ENCODE measurements around the gene HIPK1. TPM values are rescaled to one million over a fixed set of nuclear protein-coding genes. Genes with fewer than 3 reads are reported as not detected.
A peak's percentile ranks its signal among the peaks of the same experiment; 100 is the strongest.

Gene HIPK1
- total and polyA plus RNA-seq, 2 of the 13 experiments (the other 11 are each of a cell fraction or from before 2014, with no cell fraction given), result 20.8 to 33.4 TPM

GRCh38 chr1:113905435-113905861 is 23.7 kb upstream of the HIPK1 start (continued):
- TF ChIP-seq ATF2 (CRISPR knock-in tag; IDR thresholded peaks at IDR 0.05), result no peak; the same call in 1 of the 2 replicates
- TF ChIP-seq SIX4 (CRISPR knock-in tag; IDR thresholded peaks at IDR 0.05), result no peak
- no peak for TF ChIP-seq GATAD2A (CRISPR knock-in tag; IDR thresholded peaks at IDR 0.05)
- TF ChIP-seq SP4 (CRISPR knock-in tag; IDR thresholded peaks at IDR 0.05), result no peak
- TF ChIP-seq ARNT (IDR thresholded peaks at IDR 0.05), result no peak
- TF ChIP-seq ZBTB21 (CRISPR knock-in tag; IDR thresholded peaks at IDR 0.05), result no peak
- TF ChIP-seq SIN3A (IDR thresholded peaks at IDR 0.05; ENCODE audit: borderline replicate concordance, low read depth, low read length), result no peak
- no peak for TF ChIP-seq FIP1L1 (IDR thresholded peaks at IDR 0.05; ENCODE audit: borderline replicate concordance, insufficient read depth, low read depth, low read length)
- no peak for TF ChIP-seq ZNF563 (CRISPR knock-in tag; IDR thresholded peaks at IDR 0.05)
- no peak for TF ChIP-seq SOX5 (CRISPR knock-in tag; IDR thresholded peaks at IDR 0.05; ENCODE audit: borderline replicate concordance)
- no peak for TF ChIP-seq ZBTB8A (CRISPR knock-in tag; IDR thresholded peaks at IDR 0.05; ENCODE audit: borderline replicate concordance, low read depth)
- TF ChIP-seq GABPA (IDR thresholded peaks at IDR 0.05; ENCODE audit: low read depth, low read length), result no peak
- no peak for TF ChIP-seq GABPA (CRISPR knock-in tag; IDR thresholded peaks at IDR 0.05; ENCODE audit: low read depth)
- TF ChIP-seq E2F2 (CRISPR knock-in tag; IDR thresholded peaks at IDR 0.05; ENCODE audit: borderline replicate concordance), result peak; percentile 12; the same call in 1 of the 2 replicates
- TF ChIP-seq ZNF605 (CRISPR knock-in tag; IDR thresholded peaks at IDR 0.05), result no peak; the same call in 1 of the 2 replicates
- TF ChIP-seq CBX2 (IDR thresholded peaks at IDR 0.05; ENCODE audit: low read depth, low read length), result no peak
- no peak for TF ChIP-seq CBX2 (CRISPR knock-in tag; IDR thresholded peaks at IDR 0.05; ENCODE audit: low read depth)
- no peak for TF ChIP-seq MXD4 (CRISPR knock-in tag; IDR thresholded peaks at IDR 0.05)
- no peak for TF ChIP-seq ZNF788 (CRISPR knock-in tag; IDR thresholded peaks at IDR 0.05; ENCODE audit: borderline replicate concordance)
- TF ChIP-seq FOXK1 (CRISPR knock-in tag; IDR thresholded peaks at IDR 0.05; ENCODE audit: borderline replicate concordance, low read depth), result no peak
- 0 out of 2 replicates have a peak, but pooled peaks have one; percentile 39 for TF ChIP-seq ZBTB10 (CRISPR knock-in tag; IDR thresholded peaks at IDR 0.05; ENCODE audit: borderline replicate concordance)
- peak; percentile 99 for TF ChIP-seq THAP9 (CRISPR knock-in tag; IDR thresholded peaks at IDR 0.05; ENCODE audit: borderline replicate concordance)
- no peak for TF ChIP-seq ZNF30 (CRISPR knock-in tag; IDR thresholded peaks at IDR 0.05)
- TF ChIP-seq ELF4 (CRISPR knock-in tag; IDR thresholded peaks at IDR 0.05; ENCODE audit: borderline replicate concordance), result no peak
- TF ChIP-seq ZFP36 (IDR thresholded peaks at IDR 0.05; ENCODE audit: borderline replicate concordance, low read depth, low read length, partially characterized antibody), result no peak
